ENCODE measurements around the gene AP5B1. TPM values are rescaled to one million over a fixed set of nuclear protein-coding genes. Genes with fewer than 3 reads are reported as not detected.
"Not testable (repeated sequence)": the region's sequence is repeated elsewhere in the genome, so short reads cannot be mapped to it uniquely, and the experiment has no call there.

Gene AP5B1
- total RNA-seq, 1 donor from 2014 or later: 18.2 TPM

GRCh38 chr11:65762169-65762568 lies 18.6 kb downstream of the AP5B1 start:
- ATAC-seq: not testable (repeated sequence)

DNA sequence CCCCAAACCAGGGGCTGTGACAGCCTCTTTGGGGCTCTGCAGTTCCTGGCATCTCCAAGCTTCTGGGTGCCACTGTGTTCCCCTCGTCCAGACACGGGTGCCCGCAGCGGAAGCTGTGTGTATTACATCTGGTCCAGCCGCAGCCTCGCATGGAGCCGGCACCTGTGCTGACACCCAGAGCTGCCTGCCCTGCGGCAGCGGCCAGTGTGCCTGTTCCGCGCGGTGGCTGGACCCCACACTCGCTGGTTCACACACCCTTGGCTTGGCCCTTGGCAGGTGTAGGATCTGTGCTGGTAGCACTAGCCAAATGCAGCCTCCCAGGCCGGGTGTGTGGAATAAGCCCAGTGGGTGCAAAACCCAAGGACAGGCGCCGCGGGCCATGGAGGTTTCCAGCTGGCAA lies 35.7 kb downstream of the AP5B1 start:
- ATAC-seq: no peak

DNA sequence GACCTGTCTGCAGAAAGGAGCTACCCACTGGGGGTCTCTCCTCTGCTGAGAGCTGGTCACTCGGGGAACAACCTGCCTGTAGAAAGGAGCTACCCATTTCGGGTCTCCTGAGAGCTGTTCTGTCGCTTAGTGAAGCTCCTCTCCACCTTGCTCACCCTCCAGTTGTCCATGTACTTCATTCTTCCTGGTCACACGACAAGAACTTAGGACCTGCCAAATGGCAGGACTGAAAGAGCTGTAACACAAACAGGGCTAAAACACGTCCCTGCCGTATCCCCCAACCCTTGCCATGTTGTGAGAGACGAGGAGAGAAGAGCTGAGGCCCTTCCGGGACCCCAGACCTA lies 36.1 kb downstream of the AP5B1 start:
- no peak for ATAC-seq

GRCh38 chr11:65744026-65744698 lies 36.6 kb downstream of the AP5B1 start:
- peak; percentile 67 for ATAC-seq

DNA sequence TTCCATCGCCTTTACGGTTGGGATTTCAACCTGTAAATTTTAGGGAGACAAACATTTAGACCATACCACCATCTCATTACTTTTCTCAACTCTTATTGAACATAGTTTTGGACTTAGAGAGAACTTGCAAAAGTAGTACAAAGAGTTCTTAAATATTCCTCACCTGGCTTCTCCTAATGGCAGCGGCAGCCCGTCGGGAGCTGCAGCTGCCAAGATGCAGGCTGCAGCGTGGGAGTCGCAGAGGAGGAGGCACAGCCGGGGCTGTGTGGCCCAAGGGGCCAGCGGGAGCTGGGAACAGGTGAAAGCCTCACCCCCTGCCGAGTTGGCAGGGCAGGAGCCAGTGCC lies 37.1 kb downstream of the AP5B1 start:
- ATAC-seq: peak; percentile 27

GRCh38 chr11:65742353-65742752 lies 38.4 kb downstream of the AP5B1 start:
- no peak for ATAC-seq

GRCh38 chr11:65741185-65741584 lies 39.6 kb downstream of the AP5B1 start:
- ATAC-seq: no peak

- no peak for ATAC-seq
These were observed 41.8 kb downstream of the AP5B1 start for GRCh38 chr11:65739022-65739421.

DNA sequence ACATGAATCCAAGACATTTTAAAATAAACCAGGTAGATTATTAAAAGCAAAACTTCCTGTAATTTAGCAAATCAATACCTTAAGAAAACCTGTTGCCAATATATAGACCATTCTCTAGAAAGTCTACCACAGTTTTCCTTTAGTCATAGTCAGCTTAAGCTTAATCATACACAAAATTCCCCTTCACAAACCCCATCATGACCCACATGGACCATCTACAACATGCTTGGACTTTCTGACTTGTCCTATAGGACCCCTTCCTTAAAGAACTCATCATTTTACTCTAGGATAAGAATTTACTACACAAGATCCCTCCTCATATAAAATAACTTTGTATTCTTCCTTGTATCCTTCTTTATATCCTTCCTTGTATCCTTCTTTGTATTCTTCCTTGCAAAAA lies 44.0 kb downstream of the AP5B1 start:
- no peak for ATAC-seq

GRCh38 chr11:65735111-65735510 lies 45.7 kb downstream of the AP5B1 start:
- ATAC-seq: not testable (repeated sequence)

DNA sequence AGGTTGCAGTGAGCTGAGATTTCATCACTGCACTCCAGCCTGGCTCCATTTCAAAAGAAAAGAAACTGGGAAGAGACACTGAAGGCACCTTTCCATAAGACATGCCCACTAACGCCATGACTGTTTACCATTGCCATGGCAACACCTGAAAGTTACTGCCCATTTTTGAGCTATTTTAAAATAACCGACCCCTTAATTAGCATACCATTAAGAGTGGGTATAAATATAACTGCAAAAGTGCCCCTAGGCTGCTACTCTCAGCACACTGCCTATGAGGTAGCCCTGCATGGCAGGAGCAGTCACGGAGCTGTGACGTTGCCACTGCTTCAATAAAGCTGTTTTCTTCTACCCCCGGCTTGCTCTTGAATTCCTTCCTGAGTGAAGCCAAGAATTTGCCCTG lies 50.3 kb downstream of the AP5B1 start:
- ATAC-seq: no peak

GRCh38 chr11:65727865-65728264 lies 52.9 kb downstream of the AP5B1 start:
- peak; percentile 23 for ATAC-seq

GRCh38 chr11:65726660-65727059 lies 54.1 kb downstream of the AP5B1 start:
- no peak for ATAC-seq

Other genes with a start within 250 kb of the AP5B1 start
- 20.9 TPM for gene LTBP3, start 222.6 kb downstream of the AP5B1 start, total RNA-seq
- gene ZNRD2, start 210.5 kb downstream of the AP5B1 start, total RNA-seq: 31.8 TPM
- 25.9 TPM for gene FAM89B, start 208.4 kb downstream of the AP5B1 start, total RNA-seq
- 52.6 TPM for gene EHBP1L1, start 204.9 kb downstream of the AP5B1 start, total RNA-seq
- 20.2 TPM for gene KCNK7, start 185.2 kb downstream of the AP5B1 start, total RNA-seq
- gene MAP3K11, start 166.8 kb downstream of the AP5B1 start, total RNA-seq: 32.4 TPM
- gene PCNX3, start 165.2 kb downstream of the AP5B1 start, total RNA-seq: 23.8 TPM
- gene SIPA1, start 142.9 kb downstream of the AP5B1 start, total RNA-seq: 23.1 TPM
- gene RELA, start 118.1 kb downstream of the AP5B1 start, total RNA-seq: 50.3 TPM
- 47.3 TPM for gene KAT5, start 68.7 kb downstream of the AP5B1 start, total RNA-seq
- gene RNASEH2C, start 60.2 kb downstream of the AP5B1 start, total RNA-seq: 28.7 TPM
- gene OVOL1, start 6.1 kb upstream of the AP5B1 start, total RNA-seq: 49.0 TPM
- gene SNX32, start 53.0 kb upstream of the AP5B1 start, total RNA-seq: 0.12 TPM
- 645 TPM for gene CFL1, start 77.2 kb upstream of the AP5B1 start, total RNA-seq
- gene MUS81, start 79.5 kb upstream of the AP5B1 start, total RNA-seq: 20.4 TPM
- 4.6 TPM for gene EFEMP2, start 91.8 kb upstream of the AP5B1 start, total RNA-seq
- gene CTSW, start 98.9 kb upstream of the AP5B1 start, total RNA-seq: not detected
- gene FIBP, start 107.5 kb upstream of the AP5B1 start, total RNA-seq: 42.3 TPM
- 15.3 TPM for gene CCDC85B, start 109.7 kb upstream of the AP5B1 start, total RNA-seq
- 28.9 TPM for gene FOSL1, start 119.4 kb upstream of the AP5B1 start, total RNA-seq
- gene C11orf68, start 138.1 kb upstream of the AP5B1 start, total RNA-seq: 16.9 TPM
- gene DRAP1, start 138.4 kb upstream of the AP5B1 start, total RNA-seq: 76.2 TPM
- not detected for gene TSGA10IP, start 164.5 kb upstream of the AP5B1 start, total RNA-seq
- gene SART1, start 180.8 kb upstream of the AP5B1 start, total RNA-seq: 29.7 TPM
- 23.0 TPM for gene EIF1AD, start 221.2 kb upstream of the AP5B1 start, total RNA-seq
- 145 TPM for gene BANF1, start 221.5 kb upstream of the AP5B1 start, total RNA-seq
- gene CST6, start 231.0 kb upstream of the AP5B1 start, total RNA-seq: 9.2 TPM
- gene CATSPER1, start 245.5 kb upstream of the AP5B1 start, total RNA-seq: not detected